ENCODE results near the gene TAMM41. TPM values are rescaled to one million over a fixed set of nuclear protein-coding genes. Genes with fewer than 3 reads are reported as not detected.
A peak's percentile ranks its signal among the peaks of the same experiment; 100 is the strongest.

The TAMM41 gene
- total RNA-seq, 1 donor = 10.4 TPM

DNA sequence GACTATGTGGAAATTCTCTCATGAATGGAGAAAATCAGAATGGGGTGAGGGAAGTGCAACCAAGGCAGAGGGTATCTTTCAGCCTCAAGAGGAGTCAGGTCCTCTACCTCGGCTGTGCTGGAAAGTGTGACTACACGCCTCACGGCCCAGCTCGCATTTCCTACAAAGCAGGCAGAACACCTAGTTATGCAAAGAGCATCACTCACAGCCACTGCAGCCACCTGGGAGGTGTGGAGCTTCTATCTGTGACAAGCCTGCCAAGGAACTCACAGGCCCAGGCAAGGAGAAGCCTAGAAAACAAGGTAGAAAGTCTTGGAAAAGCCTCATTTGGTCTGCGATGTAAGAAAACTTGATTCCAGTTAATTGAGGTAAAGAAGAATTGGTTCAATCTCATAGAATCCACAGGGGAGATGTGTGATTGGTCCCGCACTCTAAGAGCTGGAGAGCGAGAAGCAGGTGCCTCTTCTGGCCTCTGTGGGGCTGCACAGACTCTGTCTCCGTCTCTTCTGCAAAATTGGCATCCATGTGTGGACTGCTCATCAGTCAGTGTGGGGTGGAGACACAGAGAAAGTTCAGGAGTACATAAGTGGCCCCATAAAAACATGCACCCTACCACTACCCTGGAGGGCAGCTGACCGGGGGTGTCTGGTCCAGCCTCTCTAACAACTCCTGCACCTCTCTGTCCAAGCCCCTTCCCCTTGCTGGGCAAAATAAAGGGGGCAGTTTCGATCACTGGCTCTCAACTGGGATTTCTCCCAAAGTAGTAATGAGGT is 76.8 kb downstream of the TAMM41 start:
- TF ChIP-seq, protein P1, sequence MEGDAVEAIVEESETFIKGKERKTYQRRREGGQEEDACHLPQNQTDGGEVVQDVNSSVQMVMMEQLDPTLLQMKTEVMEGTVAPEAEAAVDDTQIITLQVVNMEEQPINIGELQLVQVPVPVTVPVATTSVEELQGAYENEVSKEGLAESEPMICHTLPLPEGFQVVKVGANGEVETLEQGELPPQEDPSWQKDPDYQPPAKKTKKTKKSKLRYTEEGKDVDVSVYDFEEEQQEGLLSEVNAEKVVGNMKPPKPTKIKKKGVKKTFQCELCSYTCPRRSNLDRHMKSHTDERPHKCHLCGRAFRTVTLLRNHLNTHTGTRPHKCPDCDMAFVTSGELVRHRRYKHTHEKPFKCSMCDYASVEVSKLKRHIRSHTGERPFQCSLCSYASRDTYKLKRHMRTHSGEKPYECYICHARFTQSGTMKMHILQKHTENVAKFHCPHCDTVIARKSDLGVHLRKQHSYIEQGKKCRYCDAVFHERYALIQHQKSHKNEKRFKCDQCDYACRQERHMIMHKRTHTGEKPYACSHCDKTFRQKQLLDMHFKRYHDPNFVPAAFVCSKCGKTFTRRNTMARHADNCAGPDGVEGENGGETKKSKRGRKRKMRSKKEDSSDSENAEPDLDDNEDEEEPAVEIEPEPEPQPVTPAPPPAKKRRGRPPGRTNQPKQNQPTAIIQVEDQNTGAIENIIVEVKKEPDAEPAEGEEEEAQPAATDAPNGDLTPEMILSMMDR (IDR thresholded peaks at IDR 0.05; ENCODE audit: insufficient read depth, low read depth, low read length) = no peak
- no peak for DNase-seq (ENCODE audit: low read depth)
- H3K4me3 ChIP-seq (ENCODE audit: low read depth, low read length) = no peak overlapping the region

DNA sequence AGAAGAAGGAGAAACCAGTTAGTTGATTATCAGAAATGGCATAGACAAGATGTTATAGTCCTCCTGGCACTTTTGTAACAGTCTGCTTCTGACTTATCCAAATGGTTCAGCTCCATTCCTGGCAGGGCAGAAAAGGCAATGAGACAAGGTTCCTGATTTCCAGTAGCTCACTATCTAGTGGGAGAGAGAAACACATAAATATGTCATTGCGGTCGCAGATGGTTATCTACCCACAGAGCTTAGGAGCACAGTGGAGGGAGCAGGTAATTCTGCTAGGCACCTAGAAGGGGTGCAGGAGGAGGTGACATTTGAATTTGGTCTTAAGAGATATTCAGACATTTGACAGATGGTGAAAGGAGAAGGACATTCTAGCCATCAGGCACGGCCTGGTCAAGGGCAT is 78.1 kb downstream of the TAMM41 start:
- TF ChIP-seq, protein P1 (IDR thresholded peaks at IDR 0.05; ENCODE audit: insufficient read depth, low read depth, low read length) = no peak
- no peak for DNase-seq (ENCODE audit: low read depth)
- H3K4me3 ChIP-seq (ENCODE audit: low read depth, low read length) = no peak overlapping the region

DNA sequence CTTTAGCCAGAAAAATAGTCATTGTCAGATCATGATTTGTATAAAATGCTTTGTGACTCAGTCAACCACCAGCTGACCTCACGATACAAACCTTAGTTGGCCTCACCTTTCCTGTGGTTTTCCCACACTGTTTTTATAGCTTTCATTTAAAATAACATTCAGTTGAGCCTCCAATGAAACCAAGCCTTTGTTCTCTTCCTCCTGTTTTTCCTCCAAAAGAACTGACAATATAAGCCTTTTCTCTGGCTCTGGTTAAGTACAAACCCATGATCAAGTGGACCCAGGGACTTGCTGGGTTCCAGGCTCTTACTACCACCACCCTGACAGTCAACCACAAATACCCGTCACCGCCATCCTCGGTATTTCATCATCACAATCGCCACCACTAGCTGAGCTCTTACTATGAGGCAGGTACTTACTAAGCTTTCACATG is 81.7 kb downstream of the TAMM41 start:
- DNase-seq (ENCODE audit: low read depth) = peak; percentile 44
- TF ChIP-seq, protein P1 (IDR thresholded peaks at IDR 0.05; ENCODE audit: insufficient read depth, low read depth, low read length) = no peak
- no peak overlapping the region for H3K4me3 ChIP-seq (ENCODE audit: low read depth, low read length)

DNA sequence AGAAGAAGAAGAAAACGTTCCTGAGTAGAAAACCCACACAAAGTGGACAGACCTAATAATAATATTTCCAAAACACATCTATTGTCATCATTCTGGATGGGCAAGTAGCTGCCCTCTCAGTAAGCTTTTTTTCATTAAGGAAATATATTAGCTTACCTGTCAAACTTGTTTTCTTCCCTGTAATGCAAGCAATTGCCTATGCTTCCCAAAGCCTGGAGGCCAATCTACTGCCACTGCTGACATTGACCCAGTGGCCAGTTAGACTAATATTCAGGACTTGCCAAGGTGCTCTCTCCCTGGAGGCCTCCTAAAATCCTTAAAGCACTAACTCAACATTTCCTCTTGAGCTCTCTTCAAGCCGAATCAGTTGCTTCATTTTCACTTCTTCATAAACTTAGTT is 86.7 kb downstream of the TAMM41 start:
- TF ChIP-seq, protein P1 (IDR thresholded peaks at IDR 0.05; ENCODE audit: insufficient read depth, low read depth, low read length) = no peak

DNA sequence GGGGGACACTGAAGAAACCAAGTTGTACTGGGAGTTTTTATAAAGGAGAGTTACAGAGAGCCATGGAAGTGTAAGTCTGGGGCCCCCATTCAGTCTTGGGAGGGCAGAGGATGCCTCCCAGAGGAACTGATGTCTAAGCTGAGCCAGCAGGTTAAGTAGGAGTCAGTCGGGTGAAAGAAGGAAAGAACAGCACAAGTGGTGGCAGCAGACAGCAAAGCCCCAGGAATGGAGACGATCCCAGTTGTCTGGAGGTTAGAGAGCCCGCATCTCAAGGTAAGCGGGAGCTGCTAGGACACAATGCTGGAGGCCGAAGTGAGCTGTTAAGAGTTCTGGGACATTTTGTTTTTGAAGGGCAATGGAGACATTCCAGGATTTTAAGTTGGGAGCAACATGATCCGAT is 88.8 kb downstream of the TAMM41 start:
- H3K4me3 ChIP-seq (ENCODE audit: low read depth, low read length) = no peak overlapping the region
- TF ChIP-seq, protein P1 (IDR thresholded peaks at IDR 0.05; ENCODE audit: insufficient read depth, low read depth, low read length) = no peak
- no peak for DNase-seq (ENCODE audit: low read depth)

More for the DNA sequence above, 86.7 kb downstream of the TAMM41 start:
- no peak for DNase-seq (ENCODE audit: low read depth)
- no peak overlapping the region for H3K4me3 ChIP-seq (ENCODE audit: low read depth, low read length)

- no peak overlapping the region for H3K4me3 ChIP-seq (ENCODE audit: low read depth, low read length)
- TF ChIP-seq, protein P1 (IDR thresholded peaks at IDR 0.05; ENCODE audit: insufficient read depth, low read depth, low read length) = no peak
- DNase-seq (ENCODE audit: low read depth) = peak; percentile 66
These were observed 89.2 kb downstream of the TAMM41 start for GRCh38 chr3:11757441-11757875.

Measured in fibroblast of villous mesenchyme (primary cell).